Suprapubic skin (tissue), 4 donors: ENCODE results near the gene SCFD2. TPM values are rescaled to one million over a fixed set of nuclear protein-coding genes. Genes with fewer than 3 reads are reported as not detected.
"Not testable (repeated sequence)": the region's sequence is repeated elsewhere in the genome, so short reads cannot be mapped to it uniquely, and the experiment has no call there.

ENCODE experiments used
- DNase-seq, 2 donors: peaks; one replicate each; pipeline ENCODE4 v3.0.0-alpha.2; 2019; ENCODE audit warnings: low spot score in 2 of 2
- H3K27ac ChIP-seq: fragments of 200-600 bp; sonication (generic); one replicate; pipeline ENCODE4 v1.5.1; 2019
- H3K27me3 ChIP-seq: fragments of 200-600 bp; sonication (generic); one replicate; pipeline ENCODE4 v1.5.1; 2019
- H3K36me3 ChIP-seq: fragments of 200-600 bp; sonication (generic); one replicate; pipeline ENCODE4 v1.5.1; 2019
- H3K4me1 ChIP-seq: fragments of 200-600 bp; sonication (generic); one replicate; pipeline ENCODE4 v1.5.1; 2019
- H3K4me3 ChIP-seq: fragments of 200-600 bp; sonication (generic); one replicate; pipeline ENCODE4 v1.5.1; 2019; ENCODE audit warnings: mild to moderate bottlenecking
- H3K9me3 ChIP-seq: fragments of 200-600 bp; sonication (generic); one replicate; pipeline ENCODE4 v1.5.1; 2019
- EP300 ChIP-seq: sonication (generic); formaldehyde crosslinking; IDR thresholded peaks from one replicate; pipeline ENCODE4 v1.6.1; 2017; ENCODE audit warnings: antibody characterized with exemption
- POLR2A ChIP-seq, 2 donors: fragments of 450-650 bp; IDR thresholded peaks; one replicate each; pipeline ENCODE4 v1.6.1; 2017; ENCODE audit warnings: antibody characterized with exemption in 2 of 2, mild to moderate bottlenecking in 2 of 2, moderate library complexity in 2 of 2
- POLR2AphosphoS5 ChIP-seq, 3 donors: sonication (generic); formaldehyde crosslinking; IDR thresholded peaks; one replicate each; pipeline ENCODE4 v1.6.1; 2017; ENCODE audit warnings: antibody characterized with exemption in 3 of 3
- WGBS: methylation state at CpG from one replicate; pipeline ENCODE4 v1.1.5; 2018; 5-methylcytosine and 5-hydroxymethylcytosine counted together
- total RNA-seq, 4 donors: library from RNA; depleted of rRNA; stranded (reverse); fragments of >200 nt; gene quantifications; one replicate each; pipeline ENCODE4 v1.1.0, GENCODE V29; 2016
- TF ChIP-seq, protein P1 (sequence below), 2 donors: fragments of 200-600 bp in 1 of 2; fragments of 450-650 bp in 1 of 2; sonication (generic) in 1 of 2; IDR thresholded peaks; one replicate each; pipeline ENCODE4 v1.5.1; 2016 to 2019; ENCODE audit warnings: antibody characterized with exemption in 2 of 2, mild to moderate bottlenecking in 1 of 2, moderate library complexity in 1 of 2

Gene SCFD2
- total RNA-seq, 4 donors from 2014 or later = 25.5 to 39.5 (median 31.9) TPM

DNA sequence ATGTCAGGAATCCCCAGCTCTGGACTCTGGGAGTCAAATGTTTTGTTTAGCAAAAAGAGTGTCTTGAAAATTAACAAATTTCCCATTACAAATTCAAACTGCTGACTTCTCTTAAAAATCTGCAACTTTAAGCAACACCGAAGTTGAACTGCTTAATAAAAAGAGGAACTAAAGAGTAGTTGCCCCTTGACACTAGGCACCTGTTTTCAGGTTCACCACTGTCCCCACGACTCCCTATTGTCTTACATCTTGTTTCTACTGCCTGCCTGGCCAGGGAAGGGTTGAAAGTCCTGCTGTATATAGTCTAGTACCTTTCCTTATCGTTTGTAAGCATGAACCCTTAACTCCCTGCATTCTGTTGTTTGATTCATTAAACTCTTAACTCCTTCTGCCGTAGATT, 173.9 kb downstream of the SCFD2 start:
- WGBS = 79% methylated on average over 4 of the region's 4 CpGs
- TF ChIP-seq POLR2A (IDR thresholded peaks at IDR 0.05) (no peak), POLR2AphosphoS5 (IDR thresholded peaks at IDR 0.05) (no peak), EP300 (no peak)
- TF ChIP-seq, protein P1, sequence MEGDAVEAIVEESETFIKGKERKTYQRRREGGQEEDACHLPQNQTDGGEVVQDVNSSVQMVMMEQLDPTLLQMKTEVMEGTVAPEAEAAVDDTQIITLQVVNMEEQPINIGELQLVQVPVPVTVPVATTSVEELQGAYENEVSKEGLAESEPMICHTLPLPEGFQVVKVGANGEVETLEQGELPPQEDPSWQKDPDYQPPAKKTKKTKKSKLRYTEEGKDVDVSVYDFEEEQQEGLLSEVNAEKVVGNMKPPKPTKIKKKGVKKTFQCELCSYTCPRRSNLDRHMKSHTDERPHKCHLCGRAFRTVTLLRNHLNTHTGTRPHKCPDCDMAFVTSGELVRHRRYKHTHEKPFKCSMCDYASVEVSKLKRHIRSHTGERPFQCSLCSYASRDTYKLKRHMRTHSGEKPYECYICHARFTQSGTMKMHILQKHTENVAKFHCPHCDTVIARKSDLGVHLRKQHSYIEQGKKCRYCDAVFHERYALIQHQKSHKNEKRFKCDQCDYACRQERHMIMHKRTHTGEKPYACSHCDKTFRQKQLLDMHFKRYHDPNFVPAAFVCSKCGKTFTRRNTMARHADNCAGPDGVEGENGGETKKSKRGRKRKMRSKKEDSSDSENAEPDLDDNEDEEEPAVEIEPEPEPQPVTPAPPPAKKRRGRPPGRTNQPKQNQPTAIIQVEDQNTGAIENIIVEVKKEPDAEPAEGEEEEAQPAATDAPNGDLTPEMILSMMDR (IDR thresholded peaks at IDR 0.05) = no peak
- Histone ChIP-seq H3K4me3 (no peak overlapping the region), H3K27me3 (no peaks in the 10 kb centered on the region), H3K27ac (no peak overlapping the region), H3K36me3 (no peaks in the 10 kb centered on the region), H3K9me3 (no peaks in the 10 kb centered on the region), H3K4me1 (no peaks in the 10 kb centered on the region)
- no peak for DNase-seq

DNA sequence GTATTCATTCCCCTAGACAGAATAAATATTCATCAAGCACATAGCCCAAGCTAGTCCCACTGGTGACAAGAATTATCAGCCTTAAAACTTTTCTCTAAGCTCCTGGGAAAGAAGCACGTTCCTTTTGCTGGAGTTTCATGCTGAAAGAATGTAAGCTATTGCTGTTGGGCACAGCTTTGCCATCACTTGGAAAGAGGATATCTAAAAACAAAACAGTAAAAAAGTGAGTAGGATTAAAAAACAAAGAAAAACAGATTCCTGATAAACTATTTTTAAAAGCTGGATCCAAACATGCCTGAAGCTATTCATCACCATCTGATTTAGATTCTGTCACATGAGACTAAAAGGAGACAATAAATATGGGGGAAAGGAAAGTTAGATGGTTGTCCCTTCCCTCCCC, 176.8 kb downstream of the SCFD2 start:
- H3K27ac ChIP-seq = no peak overlapping the region
- H3K4me3 ChIP-seq = no peak overlapping the region
- no peak for TF ChIP-seq POLR2A (IDR thresholded peaks at IDR 0.05)
- TF ChIP-seq EP300 = no peak
- TF ChIP-seq, protein P1 (IDR thresholded peaks at IDR 0.05) = no peak
- no peaks in the 10 kb centered on the region for H3K9me3 ChIP-seq
- 48% methylated on average over 1 of the region's 1 CpG for WGBS
- H3K4me1 ChIP-seq = no peaks in the 10 kb centered on the region
- H3K36me3 ChIP-seq = no peaks in the 10 kb centered on the region
- H3K27me3 ChIP-seq = no peaks in the 10 kb centered on the region
- no peak for DNase-seq

DNA sequence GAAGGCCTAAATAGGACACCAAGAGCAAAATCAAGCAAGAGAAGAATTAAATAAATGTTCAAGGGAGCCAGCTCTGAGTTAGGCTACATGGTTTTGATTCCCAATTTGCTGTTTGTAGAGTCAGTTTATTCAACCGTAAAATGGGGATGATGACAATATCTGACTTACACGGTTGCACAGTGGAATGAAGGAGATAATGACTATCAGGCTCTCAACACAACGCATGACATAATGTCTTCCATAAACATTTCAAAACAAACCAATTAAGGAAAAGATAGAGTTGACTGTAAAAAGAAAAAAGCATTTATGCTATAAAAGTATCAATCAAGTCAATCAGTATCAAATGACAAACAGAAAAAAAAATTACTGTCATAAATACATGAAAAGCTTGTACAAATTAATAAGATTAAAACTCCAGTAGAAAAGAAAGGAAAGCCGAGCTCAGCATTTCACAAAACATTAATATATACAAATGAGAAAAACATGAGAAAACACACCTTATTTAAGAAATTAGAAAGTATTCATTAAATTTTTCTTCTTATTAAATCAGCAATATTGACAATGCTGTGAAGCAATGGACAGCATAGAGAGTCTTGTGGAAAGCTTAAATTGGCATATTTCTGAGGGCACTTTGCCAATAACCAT, 179.0 kb downstream of the SCFD2 start:
- WGBS = 86% methylated on average over 4 of the region's 4 CpGs
- TF ChIP-seq POLR2AphosphoS5 (IDR thresholded peaks at IDR 0.05) (no peak), EP300 (no peak), POLR2A (IDR thresholded peaks at IDR 0.05) (no peak)
- TF ChIP-seq, protein P1 (IDR thresholded peaks at IDR 0.05) = no peak

DNA sequence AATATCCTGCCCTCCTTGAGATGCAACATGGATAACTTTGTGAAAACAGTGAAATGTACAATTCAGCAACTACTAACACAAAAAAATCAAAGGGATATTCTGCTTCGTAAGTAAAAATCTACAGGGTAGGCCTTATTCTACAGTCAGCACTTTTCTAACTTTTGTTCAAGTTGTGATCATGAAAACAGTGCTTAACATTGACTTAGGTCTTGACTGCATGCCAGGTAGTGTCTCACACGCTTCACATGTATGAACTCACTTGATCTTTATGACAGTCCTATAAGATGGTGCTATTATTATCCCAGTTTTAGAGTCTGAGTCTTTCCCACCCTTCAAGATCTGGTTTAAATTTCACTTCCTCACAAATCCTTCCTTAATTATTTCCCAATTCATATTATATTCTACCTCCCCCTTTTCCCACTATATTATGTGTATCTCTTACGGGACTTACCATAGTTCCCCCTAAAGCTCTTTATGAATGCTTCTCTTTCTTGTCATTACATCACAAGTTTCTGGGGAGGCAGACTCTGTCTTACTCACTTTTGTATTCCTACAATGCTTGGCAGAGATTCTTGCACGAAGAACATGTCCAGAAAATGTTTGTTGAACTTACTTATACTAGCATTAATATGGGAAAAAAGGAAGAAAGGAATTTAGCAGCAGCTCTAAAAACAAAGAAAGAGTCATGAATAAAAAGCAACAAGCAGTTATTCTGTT, 179.8 kb downstream of the SCFD2 start:
- no peaks in the 10 kb centered on the region for H3K36me3 ChIP-seq
- no peak for DNase-seq
- H3K27me3 ChIP-seq = no peaks in the 10 kb centered on the region
- no peak for TF ChIP-seq EP300
- no peak for TF ChIP-seq POLR2A (IDR thresholded peaks at IDR 0.05)
- no peak for TF ChIP-seq POLR2AphosphoS5 (IDR thresholded peaks at IDR 0.05)
- TF ChIP-seq, protein P1 (IDR thresholded peaks at IDR 0.05) = no peak
- 66% methylated on average over 4 of the region's 4 CpGs for WGBS
- H3K4me1 ChIP-seq = no peaks in the 10 kb centered on the region
- no peak overlapping the region for H3K27ac ChIP-seq
- no peak overlapping the region for H3K4me3 ChIP-seq
- no peaks in the 10 kb centered on the region for H3K9me3 ChIP-seq

More for the DNA sequence above, 179.0 kb downstream of the SCFD2 start:
- no peak for DNase-seq
- no peaks in the 10 kb centered on the region for H3K4me1 ChIP-seq
- H3K9me3 ChIP-seq = no peaks in the 10 kb centered on the region
- no peak overlapping the region for H3K4me3 ChIP-seq
- H3K36me3 ChIP-seq = no peaks in the 10 kb centered on the region
- H3K27ac ChIP-seq = no peak overlapping the region
- no peaks in the 10 kb centered on the region for H3K27me3 ChIP-seq

- no peak overlapping the region for H3K27ac ChIP-seq
- H3K27me3 ChIP-seq = no peaks in the 10 kb centered on the region
- H3K4me3 ChIP-seq = no peak overlapping the region
- no peaks in the 10 kb centered on the region for H3K4me1 ChIP-seq
- no peaks in the 10 kb centered on the region for H3K36me3 ChIP-seq
- 92% methylated on average over 2 of the region's 2 CpGs for WGBS
- H3K9me3 ChIP-seq = no peaks in the 10 kb centered on the region
- TF ChIP-seq POLR2AphosphoS5 (IDR thresholded peaks at IDR 0.05) (no peak), POLR2A (IDR thresholded peaks at IDR 0.05) (no peak), EP300 (no peak)
- TF ChIP-seq, protein P1 (IDR thresholded peaks at IDR 0.05) = no peak
- DNase-seq = no peak
Observed at GRCh38 chr4:53183754-53184153, 182.1 kb downstream of the SCFD2 start.

GRCh38 chr4:53177751-53178150, 188.1 kb downstream of the SCFD2 start:
- not testable (repeated sequence) for H3K27me3 ChIP-seq, DNase-seq, H3K4me3 ChIP-seq, H3K9me3 ChIP-seq, H3K36me3 ChIP-seq, H3K27ac ChIP-seq, H3K4me1 ChIP-seq
- 95% methylated on average over 4 of the region's 4 CpGs for WGBS
